VCaP (cell line): ENCODE measurements around the gene CALD1.

Source experiments
- H3K27ac ChIP-seq: fragments of 450-650 bp; 2 replicates; pipeline ENCODE4 v1.5.1; 2017
- TF ChIP-seq, protein P1 (sequence below): fragments of 450-650 bp; conservative IDR thresholded peaks from 2 replicates; pipeline ENCODE4 v1.5.1; 2017; ENCODE audit warnings: mild to moderate bottlenecking, moderate library complexity

CALD1 gene

DNA sequence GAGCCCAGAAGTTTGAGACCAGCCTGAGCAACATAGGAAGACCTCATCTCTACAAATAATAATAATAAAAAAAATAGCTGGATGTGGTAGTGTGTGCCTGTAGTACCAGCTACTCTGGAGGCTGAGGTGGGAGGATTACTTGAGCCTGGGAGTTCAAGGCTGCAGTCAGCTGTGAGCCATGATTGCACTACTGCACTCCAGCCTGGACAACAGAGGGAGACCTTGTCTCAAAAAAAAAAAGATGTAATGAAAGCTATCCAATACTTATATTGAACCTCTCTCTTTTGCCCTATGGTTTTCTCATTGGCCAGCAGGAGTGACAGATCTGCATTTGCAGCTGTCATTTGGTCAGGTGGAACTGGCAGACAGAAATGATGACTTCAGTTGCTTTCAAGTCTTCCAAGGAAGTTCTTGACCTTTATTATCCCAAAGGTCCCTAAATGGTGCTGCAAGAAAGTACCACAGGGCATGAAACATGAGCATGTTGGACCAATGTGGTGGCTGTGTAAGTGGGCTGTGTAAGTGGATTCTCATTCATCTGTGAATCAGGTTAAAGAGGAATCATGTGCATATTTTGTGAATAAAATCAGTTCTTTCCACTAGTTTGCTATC, 99.4 kb downstream of the CALD1 start:
- no peak overlapping the region for H3K27ac ChIP-seq

DNA sequence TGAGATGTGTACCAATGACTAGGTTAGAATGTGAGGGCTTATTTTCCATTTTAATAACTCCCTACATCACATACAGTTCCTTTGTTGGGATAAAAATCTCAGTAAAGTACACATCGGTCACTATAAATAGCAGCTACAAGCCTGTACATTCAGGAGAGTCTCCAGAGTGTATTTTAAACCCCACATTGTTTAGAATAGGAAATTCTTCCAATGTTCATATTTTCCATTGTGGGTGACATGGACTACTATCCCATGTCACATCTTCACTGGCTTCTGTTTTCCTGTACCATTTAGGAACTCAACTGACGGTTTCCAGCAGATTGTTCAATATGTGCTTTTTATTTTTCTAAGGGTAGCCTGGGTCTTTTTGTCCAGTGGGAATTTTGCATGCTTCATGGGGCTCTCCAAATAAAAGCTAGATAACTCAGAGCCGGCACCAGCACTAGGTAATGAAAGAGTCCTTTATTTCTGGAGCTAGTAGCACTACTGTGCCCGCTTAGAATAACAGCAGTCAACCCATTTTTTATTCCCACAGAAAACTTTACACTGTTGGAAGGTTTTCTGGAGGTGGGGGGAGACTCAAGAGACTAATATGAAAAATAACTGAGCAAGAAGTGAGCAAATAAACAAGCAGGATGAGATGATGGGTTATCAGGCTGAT, 100.5 kb downstream of the CALD1 start:
- H3K27ac ChIP-seq: no peak overlapping the region
- TF ChIP-seq, protein P1, sequence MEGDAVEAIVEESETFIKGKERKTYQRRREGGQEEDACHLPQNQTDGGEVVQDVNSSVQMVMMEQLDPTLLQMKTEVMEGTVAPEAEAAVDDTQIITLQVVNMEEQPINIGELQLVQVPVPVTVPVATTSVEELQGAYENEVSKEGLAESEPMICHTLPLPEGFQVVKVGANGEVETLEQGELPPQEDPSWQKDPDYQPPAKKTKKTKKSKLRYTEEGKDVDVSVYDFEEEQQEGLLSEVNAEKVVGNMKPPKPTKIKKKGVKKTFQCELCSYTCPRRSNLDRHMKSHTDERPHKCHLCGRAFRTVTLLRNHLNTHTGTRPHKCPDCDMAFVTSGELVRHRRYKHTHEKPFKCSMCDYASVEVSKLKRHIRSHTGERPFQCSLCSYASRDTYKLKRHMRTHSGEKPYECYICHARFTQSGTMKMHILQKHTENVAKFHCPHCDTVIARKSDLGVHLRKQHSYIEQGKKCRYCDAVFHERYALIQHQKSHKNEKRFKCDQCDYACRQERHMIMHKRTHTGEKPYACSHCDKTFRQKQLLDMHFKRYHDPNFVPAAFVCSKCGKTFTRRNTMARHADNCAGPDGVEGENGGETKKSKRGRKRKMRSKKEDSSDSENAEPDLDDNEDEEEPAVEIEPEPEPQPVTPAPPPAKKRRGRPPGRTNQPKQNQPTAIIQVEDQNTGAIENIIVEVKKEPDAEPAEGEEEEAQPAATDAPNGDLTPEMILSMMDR: no peak

More for the DNA sequence above, 99.4 kb downstream of the CALD1 start:
- TF ChIP-seq, protein P1: no peak

DNA sequence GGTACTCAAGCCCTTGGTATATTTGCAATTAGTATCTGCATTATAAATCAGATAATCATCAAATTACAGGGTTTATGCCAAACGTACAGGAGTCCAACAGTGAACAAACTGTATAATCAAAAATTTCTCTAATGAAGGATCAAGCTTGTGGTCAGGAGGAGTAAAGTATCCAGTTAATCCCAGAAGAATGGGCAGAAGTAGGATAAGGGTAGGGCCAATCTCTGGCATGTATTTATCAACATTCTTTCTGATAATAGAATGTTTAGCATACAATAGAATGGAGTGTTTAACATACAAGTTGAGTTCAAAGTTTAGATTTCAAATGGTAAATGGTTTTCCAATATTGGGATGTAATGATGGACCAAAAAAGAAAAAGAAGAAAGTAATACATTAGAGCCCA, 103.0 kb downstream of the CALD1 start:
- TF ChIP-seq, protein P1: no peak
- H3K27ac ChIP-seq: no peak overlapping the region

DNA sequence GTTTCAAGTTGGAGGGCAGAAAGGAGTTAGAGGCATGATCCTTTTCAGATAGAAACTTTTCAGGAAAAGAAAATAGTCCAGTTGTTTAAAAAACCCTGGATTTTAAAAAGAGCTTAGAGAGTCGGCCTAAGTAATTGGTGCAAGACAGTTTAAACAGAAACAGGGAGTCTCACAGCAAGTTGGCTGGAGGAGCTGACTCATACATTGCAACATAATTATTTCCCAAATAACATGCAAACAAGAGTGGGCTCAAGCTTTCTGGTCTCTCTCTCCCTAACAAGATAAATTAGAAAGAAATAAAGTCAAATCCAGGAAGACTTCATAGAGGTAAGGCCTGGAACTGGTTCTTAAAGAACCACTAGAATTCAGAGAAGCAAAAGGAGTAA, 106.5 kb downstream of the CALD1 start:
- H3K27ac ChIP-seq: peak overlapping the region; percentile 39; the same call in 1 of the 2 replicates

DNA sequence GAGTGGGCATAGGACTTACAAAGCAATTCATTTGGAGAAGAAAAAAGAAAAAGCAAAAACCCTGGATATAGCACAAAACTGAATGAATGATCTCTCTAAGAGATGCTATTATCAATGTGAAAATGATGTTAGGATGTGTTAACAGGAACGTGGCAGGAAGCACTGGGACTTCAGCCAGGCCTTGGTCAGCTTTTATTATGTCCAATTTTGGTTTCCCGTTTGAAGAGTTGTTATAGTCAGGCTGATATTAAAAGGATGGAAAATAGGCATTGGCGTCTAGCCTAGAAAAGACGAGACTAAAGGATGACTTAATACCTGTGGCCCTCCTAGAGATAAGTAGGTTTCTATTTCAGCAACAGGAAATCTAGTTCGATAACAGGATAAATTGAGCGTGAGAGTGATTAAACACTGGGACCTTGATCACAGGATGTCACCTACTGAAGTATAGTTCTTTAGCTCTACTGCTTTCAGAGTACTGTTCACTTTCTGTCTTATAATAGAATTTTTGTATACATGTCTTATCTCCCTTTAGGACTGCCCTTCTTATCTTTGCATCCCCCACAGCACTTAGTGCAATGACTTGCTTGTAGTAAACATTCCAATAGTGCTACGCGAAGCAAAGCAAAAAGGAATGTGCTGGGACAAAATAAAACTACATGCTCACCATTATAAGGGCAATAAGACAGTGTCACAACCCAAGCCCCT, 107.1 kb downstream of the CALD1 start:
- H3K27ac ChIP-seq: peak overlapping the region; percentile 39
- TF ChIP-seq, protein P1: no peak

More for the DNA sequence above, 106.5 kb downstream of the CALD1 start:
- TF ChIP-seq, protein P1: no peak

DNA sequence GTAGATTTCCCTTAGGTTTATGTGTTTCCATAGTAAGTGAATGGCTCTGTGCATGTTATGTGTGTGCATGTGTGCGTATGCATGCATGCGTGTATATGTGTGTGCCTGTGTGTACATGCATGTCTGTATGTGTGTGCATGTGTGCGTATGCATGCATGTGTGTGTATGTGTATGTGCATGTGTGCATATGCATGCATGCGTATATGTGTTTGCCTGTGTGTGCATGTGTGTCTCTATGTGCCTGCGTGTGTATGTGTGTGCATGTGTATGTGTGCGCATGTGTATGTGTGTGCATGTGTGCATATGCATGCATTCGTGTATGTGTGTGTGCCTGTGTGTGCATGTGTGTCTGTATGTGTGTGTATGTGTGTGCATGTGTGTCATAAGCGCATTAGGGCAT, 108.1 kb downstream of the CALD1 start:
- TF ChIP-seq, protein P1: no peak
- peak overlapping the region; percentile 39 for H3K27ac ChIP-seq

DNA sequence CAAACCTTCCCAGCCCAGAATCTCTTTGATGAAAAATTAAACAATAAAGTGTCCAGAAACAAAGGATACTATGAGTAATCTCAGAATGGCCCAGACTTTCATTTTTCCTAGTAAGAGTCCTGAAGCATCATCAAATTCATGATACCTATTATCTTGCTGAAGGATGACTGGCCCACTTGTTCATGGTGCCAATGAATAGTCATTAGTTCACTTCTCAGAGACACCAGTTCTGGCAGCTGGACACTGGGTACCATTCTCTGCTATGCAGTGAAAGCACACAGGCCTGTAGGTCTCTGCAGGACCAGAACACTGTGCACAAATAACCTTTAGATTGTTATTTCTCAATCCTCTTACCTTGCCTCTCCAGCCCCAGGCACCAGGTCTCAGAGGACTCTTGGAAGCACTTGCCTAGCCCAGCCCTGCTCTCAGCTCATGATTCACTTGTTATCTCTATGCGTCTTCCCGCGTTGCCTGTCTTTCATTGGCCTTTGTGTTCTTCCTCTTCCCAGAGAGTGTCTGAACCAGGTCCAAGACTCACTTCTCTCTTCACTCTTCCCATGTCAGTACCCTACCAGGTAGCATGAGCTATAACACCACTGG, 108.8 kb downstream of the CALD1 start:
- TF ChIP-seq, protein P1: no peak
- H3K27ac ChIP-seq: no peak overlapping the region
